Hematopoietic multipotent progenitor cell treated with erythropoietin and hydrocortisone succinate and interleukin-3 and kit ligand, for 4 days (in vitro differentiated cells): Measurements from ENCODE around the gene BRI3.
"Not testable (repeated sequence)": the region's sequence is repeated elsewhere in the genome, so short reads cannot be mapped to it uniquely, and the experiment has no call there.

Source experiments
- DNase-seq: peaks from one replicate; pipeline ENCODE4 v3.0.0-alpha.2; 2015

BRI3 gene

DNA sequence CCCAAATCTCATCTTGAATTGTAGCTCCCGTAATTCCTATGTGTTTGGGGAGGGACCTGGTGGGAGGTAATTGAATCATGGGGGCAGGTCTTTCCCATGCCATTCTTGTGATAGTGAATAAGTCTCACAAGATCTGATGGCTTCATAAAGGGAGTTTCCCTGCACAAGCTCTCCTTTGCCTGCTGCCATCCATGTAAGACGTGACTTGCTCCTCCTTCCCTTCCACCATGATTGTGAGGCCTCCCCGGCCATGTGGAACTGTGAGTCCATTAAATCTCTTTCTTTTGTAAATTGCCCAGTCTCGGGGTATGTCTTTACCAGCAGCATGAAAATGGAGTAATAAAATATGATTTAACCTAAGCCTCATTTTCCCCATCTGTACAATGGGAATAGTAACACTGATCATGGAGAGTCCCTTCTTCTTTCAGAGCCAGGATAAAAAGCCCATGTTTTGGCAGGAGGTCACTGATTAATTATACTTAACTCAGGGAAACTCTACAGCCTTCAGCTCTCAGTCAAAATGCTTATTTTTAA, 34.6 kb downstream of the BRI3 start:
- DNase-seq, result not testable (repeated sequence)

DNA sequence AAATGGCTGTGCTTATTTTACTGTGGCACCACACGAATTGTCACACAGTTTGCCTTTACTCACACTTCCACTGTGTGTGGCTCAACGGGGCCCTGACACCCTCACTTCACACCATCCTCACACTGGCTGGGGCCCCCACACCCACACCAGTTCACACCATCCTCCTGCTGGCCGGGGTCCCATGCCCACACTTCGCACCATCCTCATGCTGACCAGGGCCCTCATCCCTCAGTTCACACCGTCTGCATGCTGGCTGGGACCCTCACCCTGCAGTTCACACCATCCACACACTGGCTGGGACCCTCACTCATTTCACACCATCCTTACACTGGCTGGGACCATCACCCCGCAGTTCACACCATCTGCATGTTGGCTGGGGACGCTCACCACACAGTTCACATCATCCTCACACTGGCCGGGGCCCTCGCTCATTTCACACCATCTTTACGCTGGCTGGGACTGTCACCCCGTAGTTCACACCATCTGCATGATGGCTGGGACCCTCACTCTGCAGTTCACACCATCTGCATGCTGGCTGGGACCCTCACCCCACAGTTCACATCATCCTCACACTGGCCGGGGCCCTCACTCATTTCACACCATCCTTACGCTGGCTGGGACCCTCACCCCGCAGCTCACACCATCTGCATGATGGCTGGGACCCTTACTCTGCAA, 36.0 kb downstream of the BRI3 start:
- DNase-seq, result no peak

DNA sequence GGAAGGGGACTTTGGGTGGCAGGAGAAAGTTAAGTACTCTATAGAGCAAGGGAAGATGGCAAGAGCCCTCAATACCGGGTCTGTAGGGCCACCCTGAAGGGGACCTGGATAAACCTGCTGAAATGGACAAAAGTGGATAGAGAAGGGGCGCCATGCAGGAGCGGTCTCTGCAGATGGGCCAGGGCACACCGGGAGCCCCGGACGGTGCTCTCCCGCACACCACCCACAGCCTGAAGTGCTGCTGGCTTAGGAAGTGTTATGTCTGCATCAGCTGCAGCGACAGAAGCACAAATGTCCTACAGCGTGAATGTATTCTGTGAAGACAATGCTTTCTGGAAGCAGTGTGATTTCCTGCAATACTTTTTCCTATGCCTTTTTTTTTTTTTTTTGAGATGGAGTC, 37.7 kb downstream of the BRI3 start:
- no peak for DNase-seq

DNA sequence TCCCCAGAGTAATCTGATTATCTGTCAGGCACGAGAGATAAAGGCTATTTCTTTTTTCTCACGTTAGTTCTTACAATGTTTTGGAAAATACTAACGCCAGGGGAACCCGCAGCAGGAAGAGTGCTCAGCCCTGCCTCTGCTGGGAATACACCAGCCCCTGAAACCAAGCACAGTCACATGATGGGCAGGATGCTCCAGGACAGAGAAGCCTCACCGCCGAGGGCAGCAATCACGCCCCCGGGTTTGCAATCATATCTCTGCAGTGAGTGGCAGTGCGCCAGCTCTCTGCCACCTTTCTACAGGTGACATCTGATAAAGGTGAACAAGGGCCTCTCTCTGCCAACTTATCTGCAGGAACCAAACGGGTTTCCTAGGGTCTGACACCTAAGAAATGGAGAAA, 39.8 kb downstream of the BRI3 start:
- no peak for DNase-seq

DNA sequence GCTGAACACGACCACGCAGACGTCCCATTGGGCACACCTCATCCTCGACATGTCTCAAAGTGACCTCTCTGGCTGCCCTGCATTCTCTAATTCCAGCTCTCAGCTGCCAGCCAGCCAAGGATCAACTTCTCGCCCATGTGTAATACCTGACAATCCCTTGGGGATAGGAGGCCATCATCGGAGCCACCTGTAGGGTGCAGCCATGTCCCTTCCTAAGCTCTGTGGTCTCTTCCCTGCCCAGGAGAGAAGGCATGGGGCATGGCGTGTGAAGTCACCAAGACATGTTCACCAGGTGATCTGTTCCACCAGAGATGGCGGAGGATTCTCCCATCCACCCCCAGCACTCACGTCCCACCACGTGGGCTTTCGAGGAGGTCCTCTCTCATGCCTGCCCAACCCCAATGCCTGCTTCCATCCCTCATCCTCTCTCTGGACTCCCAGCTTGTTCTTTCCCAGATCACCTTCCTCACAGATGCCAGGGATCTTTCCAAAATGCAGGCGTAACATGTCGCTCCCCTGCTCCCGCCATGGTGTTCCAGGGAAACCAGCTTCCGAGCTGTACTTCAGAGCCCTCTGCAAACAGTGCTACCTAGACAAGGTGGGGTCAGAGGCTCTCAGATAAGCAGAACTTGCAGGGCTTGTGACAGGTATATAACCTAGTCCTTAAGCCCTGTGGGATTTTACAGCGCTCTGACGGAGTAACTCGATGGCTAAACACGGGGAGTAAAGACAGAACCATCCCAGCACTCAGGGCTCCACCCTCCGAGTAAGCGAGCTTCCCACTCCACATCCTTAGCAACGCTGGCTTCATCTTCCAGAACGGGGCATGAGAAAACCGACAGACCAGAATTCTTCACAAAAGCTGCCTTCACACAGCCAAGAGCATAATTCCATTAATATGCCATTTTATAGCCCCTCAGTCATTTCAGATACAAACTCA, 41.1 kb downstream of the BRI3 start:
- no peak for DNase-seq

DNA sequence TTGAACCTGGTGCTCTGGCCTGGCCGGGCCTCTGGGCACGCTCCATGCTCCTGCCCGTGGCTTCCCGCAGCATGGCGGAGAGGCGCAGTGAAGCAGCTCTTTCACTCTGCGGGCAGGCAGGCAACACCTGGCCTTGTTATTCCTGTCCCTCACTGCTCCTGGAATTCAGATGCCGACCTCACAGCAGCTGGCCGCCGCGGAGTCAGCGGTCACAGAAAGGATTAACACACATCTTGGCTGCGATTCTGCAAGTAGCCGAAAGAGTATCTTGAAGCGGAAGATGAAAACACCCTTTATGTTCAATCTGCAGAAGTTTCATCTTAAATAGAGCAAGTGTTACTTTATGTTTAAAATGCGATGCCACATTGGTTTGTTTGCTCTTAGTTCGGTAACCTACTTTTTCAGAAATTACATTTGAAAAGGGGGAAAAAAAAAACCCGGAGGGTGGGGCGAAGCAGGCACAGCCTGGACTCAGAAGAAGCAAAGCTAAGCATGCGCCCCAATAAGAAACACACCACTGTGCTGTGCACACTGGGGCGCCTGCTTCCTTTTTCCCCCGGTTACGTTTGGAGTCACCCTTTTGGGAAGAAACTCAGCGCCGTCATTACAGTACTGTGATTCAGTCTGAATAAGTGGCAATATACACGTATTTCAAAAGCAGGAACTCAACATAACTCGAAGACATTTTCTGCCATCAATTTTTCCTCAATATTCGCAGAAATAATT, 42.3 kb downstream of the BRI3 start:
- no peak for DNase-seq

DNA sequence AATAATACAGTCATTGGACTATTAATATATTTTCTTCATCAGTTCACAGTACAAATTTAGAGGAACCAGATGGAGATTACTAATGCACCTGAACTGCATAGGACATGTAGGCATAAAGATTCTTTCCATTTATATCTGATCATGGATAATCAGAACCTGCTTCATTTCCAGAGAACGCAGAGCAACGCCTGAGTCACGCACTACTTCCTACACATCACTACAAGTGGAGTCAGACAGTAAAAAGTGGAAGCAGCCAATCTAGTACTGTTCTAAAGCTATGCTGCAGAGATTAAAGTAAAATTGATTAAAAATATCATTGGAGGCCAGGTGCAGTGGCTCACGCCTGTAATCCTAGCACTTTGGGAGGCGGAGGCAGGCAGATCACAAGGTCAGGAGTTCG, 43.3 kb downstream of the BRI3 start:
- DNase-seq, result no peak

DNA sequence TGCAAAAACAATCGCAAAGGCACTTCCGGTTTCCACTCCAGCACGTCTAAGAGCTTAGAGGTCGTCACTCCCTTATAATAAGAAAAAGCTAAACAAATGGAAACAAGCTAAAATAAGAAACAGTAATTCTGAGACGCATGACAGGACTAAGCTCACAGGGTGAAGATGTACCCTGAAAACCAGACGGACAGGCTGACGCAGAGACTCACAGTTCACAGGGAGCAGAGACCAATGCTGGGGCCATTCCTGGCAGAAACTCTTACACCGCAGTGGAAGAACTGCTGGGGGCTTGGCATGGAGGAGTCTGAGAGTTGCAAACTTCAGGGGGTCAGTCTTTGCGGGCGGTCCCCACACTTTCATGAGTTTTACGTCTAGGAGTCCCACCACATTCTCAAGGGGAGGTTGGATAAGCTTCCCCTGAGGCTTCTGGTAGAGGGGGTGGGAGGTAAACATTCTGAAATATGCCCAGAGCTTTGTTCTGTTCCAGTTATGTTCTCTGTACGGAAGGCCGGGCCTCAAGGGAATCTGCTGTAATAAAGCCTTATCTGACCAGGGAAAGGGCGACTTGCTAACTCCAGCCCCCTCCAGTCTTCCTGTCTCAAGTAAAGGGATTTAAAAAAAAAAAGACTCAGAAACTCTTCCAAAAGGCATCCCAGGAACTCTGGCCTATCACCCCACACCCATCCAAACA, 47.8 kb downstream of the BRI3 start:
- DNase-seq, result no peak

DNA sequence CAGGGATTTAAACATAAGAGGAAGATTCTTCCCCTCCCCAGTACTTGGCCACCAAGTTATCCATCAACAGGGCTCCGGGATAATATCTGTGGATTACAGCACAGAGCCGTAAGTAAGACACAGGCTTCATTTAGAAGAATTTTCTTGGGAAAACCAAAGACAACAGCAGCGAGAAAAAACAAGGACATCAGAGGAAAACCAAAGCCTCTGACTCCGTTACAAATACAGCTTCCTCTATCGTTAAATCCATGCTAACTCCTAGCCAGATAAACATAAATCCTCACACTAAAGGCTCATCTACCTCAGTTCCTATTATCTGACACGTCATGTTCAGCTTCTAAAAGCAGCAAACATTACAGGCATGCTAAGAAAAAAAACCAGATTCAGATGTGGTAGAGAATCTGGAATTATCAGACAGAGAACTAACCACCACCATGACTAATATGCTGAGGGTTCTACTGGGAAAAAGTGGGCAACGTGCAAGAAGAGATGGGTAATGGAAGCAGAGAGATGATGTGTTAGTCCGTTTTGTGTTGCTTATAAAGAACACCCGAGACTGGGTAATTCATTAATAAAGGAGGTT, 48.4 kb downstream of the BRI3 start:
- DNase-seq, result no peak

DNA sequence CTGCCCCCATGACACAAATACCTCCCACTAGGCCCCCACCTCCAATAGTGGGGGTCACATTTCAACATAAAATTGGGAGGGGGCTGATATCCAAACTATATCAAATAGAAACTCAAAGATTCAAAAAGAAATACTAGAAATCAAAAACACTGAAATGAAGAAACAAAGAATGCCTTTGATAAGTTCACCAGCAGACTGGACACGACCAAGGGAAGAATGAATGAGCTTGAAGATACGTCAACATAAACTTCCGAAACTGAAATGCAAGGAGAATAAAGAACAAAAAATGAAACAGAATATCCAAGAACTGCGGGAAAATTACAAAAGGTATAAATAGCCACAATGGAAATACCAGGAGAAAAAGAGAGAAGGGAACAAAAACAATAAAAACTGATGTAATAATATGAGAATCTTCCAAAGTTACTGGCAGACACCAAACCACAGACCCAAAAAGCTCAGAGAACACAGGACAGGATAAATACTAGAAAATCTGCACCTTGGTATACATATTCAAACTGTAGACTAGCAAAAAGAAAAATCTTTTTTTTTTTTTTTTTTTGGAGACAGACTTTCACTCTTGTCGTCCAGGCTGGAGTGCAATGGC, 49.5 kb downstream of the BRI3 start:
- no peak for DNase-seq

DNA sequence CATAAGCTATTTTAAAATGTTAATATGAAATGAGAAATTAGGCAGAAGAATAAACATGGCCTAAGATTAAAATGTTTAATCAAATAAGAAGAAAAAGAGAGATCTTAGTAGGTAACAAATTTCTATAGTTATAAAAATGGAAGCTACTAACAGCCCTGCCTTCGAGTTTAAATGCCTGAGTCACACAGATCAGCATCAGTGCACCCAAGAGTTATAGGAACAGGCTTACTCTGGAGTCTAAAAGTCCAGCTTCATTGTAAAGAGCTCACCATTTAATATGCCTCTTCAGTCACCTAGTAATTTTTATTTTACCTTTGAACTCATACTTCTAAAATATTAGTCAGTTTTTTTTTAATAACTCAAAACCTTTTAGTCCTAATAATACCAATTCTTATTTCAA, 52.6 kb downstream of the BRI3 start:
- DNase-seq, result no peak

DNA sequence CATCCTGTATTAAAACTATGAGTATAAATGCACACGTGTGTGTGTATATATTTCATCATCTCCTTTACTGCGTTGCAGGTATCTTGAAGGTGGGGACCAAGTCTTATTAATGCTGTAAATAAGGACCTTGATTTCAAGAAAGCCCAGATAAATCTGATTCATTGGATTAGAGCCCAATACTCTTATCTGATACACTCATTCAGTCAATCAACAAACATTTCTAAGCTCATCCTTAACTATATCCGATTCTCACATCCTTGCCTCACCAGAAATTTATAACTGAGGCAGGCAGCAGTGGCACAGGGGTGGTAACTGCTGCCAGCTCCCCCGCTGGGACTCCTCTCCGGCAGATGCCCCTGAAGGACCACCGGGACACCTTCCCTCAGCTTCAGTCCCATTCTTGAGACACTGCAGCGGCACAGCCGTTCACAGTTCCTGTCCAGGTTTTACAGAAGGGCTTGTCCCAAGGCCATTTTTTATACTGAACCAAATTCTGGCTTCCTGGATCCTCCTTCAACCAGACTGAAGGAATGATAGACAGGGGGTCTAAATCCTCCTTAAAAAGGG, 54.0 kb downstream of the BRI3 start:
- no peak for DNase-seq

DNA sequence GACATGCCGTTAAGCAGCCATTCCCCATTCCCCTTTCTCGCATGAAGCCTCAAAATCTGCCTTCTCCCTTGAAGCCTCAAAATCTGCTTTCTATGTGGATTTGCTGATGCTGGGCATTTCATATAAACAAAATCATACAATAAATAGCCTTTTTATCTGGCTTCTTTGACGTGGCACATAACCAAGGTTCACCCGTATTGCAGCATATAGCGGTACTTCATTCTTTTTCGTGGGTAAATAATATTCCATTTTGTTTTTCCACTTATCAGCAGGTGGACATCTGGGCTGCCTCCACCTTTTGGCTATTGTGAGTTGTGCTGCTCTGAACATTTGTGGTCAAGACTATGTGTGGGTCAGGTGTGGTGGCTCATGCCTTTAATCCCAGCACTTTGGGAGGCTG, 57.0 kb downstream of the BRI3 start:
- no peak for DNase-seq

DNA sequence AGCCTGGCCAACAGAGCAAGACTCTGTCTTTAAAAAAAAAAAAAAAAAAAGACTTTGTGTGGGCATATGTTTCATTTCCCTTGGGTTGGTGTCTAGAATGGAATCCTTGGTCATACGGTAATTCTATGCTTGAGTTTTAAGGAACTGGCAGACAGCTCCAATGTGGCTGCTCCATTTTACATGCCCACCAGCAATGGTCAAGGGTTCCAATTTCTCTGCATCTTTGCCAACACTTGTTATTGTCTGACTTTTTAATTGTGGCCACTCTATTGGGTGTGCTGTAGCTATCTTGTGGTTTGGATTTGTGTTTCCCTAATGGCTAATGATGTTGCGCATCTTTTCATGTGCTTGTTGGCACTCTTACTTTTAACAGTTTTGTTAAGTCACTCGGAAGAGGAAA, 57.6 kb downstream of the BRI3 start:
- no peak for DNase-seq

DNA sequence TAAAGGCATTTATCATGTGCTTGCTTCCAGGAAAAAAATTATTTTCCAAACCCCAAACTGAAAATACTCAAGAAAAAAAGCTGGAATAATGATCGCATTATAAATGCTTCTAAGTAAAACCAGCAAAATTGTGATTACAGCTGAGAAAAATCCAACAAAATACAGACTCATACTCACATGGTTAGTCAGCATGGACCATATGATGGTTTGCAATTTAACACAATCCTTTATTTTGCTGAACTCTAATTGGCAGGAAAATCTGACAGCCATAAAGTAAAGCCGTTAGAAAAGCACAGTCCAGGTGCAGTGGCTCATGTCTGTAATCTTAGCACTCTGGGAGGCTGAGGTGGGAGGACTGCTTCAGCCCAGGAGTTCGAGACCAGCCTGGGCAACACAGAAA, 59.6 kb downstream of the BRI3 start:
- DNase-seq, result no peak
